Activated CD4-positive, alpha-beta memory T cell treated with anti-CD3 and anti-CD28 coated beads for 36 hours (primary cell): ENCODE results near the gene SCRG1. TPM values are rescaled to one million over a fixed set of nuclear protein-coding genes. Genes with fewer than 3 reads are reported as not detected.

ENCODE experiments used
- CTCF ChIA-PET: fragments of 350-600 bp; sonication (Branson Sonifier 250); formaldehyde crosslinking; loops from one replicate; lab custom pipeline; 2021; ENCODE audit warnings: antibody characterized with exemption, inconsistent platforms; lab: Charles Lee
- POLR2A ChIA-PET: fragments of 350-600 bp; sonication (Branson Sonifier 250); formaldehyde crosslinking; loops from one replicate; lab custom pipeline; 2021; ENCODE audit warnings: antibody characterized with exemption; lab: Charles Lee
- DNase-seq: peaks from one replicate; pipeline ENCODE4 v3.0.0-alpha.2; 2020
- H3K27ac Mint-ChIP-seq: one replicate; pipeline ENCODE4 v1.8.0; 2021; ENCODE audit warnings: mixed read lengths
- H3K27me3 Mint-ChIP-seq: one replicate; pipeline ENCODE4 v1.8.0; 2021; ENCODE audit warnings: mixed read lengths
- H3K36me3 Mint-ChIP-seq: one replicate; pipeline ENCODE4 v1.8.0; 2021; ENCODE audit warnings: mixed read lengths
- H3K4me1 Mint-ChIP-seq: one replicate; pipeline ENCODE4 v1.8.0; 2021; ENCODE audit warnings: low read depth, mixed read lengths
- H3K4me3 Mint-ChIP-seq: one replicate; pipeline ENCODE4 v1.8.0; 2021; ENCODE audit warnings: mild to moderate bottlenecking, mixed read lengths
- H3K9me3 Mint-ChIP-seq: one replicate; pipeline ENCODE4 v1.8.0; 2021; ENCODE audit warnings: mixed read lengths
- intact Hi-C: fragments of 100-400 bp; cut with micrococcal nuclease; formaldehyde crosslinking; loops from one replicate; pipeline ENCODE4 v1.15.1; 2023
- total RNA-seq, 2 experiments: library from RNA; stranded (reverse); gene quantifications; one replicate each; pipeline ENCODE4 v1.2.3, GENCODE V29; 2021

The SCRG1 gene
- total RNA-seq, 2 experiments from 2014 or later, result not detected

GRCh38 chr4:173410079-173410478 lies 11.2 kb upstream of the SCRG1 start:
- Mint-ChIP-seq H3K9me3 (no peaks in the 10 kb centered on the region), H3K27me3 (no peaks in the 10 kb centered on the region), H3K4me1 (peaks cover 11% of the 10 kb centered on the region), H3K27ac (no peak overlapping the region), H3K36me3 (peaks cover 6% of the 10 kb centered on the region), H3K4me3 (no peak overlapping the region)
- intact Hi-C loops, result loop anchor here (10.0 kb wide), 1 partner anchor 125 kb away; no protein-coding TSS in a partner anchor
- CTCF ChIA-PET, result interaction anchor here (13.8 kb wide), 1 partner anchor 91 kb away, joined by 150 read pairs; no protein-coding TSS in a partner anchor
- DNase-seq, result no peak
- POLR2A ChIA-PET, result no interaction called here

- Mint-ChIP-seq H3K27me3 (no peaks in the 10 kb centered on the region), H3K4me3 (no peak overlapping the region), H3K27ac (no peak overlapping the region), H3K4me1 (peaks cover 11% of the 10 kb centered on the region), H3K36me3 (peaks cover 7% of the 10 kb centered on the region), H3K9me3 (no peaks in the 10 kb centered on the region)
- intact Hi-C loops, result loop anchor here (2.0 kb wide), 1 partner anchor 71 kb away; the partner anchor contains the start of gene HMGB2
- CTCF ChIA-PET, result interaction anchor here (0.8 to 2.0 kb wide), 2 partner anchors 12 to 87 kb away, joined by 3 to 5 read pairs; no protein-coding TSS in a partner anchor
- POLR2A ChIA-PET, result interaction anchor here (1.4 kb wide), 1 partner anchor 72 kb away, joined by 5 read pairs; the partner anchor contains the start of gene HMGB2
- DNase-seq, result no peak
Observed at GRCh38 chr4:173405840-173406606, 7.1 kb upstream of the SCRG1 start.

GRCh38 chr4:173404296-173404865 lies 5.5 kb upstream of the SCRG1 start:
- Mint-ChIP-seq H3K36me3 (peaks cover 7% of the 10 kb centered on the region), H3K27ac (no peak overlapping the region), H3K4me1 (peaks cover 11% of the 10 kb centered on the region), H3K27me3 (no peaks in the 10 kb centered on the region), H3K4me3 (no peak overlapping the region), H3K9me3 (no peaks in the 10 kb centered on the region)
- CTCF ChIA-PET, result interaction anchor here (2.0 kb wide), 1 partner anchor 85 kb away, joined by 5 read pairs; no protein-coding TSS in a partner anchor
- POLR2A ChIA-PET, result no interaction called here
- intact Hi-C loops, result no loop called here
- DNase-seq, result no peak

GRCh38 chr4:173403051-173403450 lies 4.1 kb upstream of the SCRG1 start:
- Mint-ChIP-seq H3K27ac (no peak overlapping the region), H3K4me3 (no peak overlapping the region), H3K27me3 (no peaks in the 10 kb centered on the region), H3K9me3 (no peaks in the 10 kb centered on the region), H3K36me3 (peaks cover 7% of the 10 kb centered on the region), H3K4me1 (peaks cover 11% of the 10 kb centered on the region)
- intact Hi-C loops, result no loop called here
- no peak for DNase-seq
- POLR2A ChIA-PET, result no interaction called here
- CTCF ChIA-PET, result no interaction called here

- POLR2A ChIA-PET, result no interaction called here
- Mint-ChIP-seq H3K27ac (no peak overlapping the region), H3K9me3 (no peaks in the 10 kb centered on the region), H3K4me1 (peaks cover 6% of the 10 kb centered on the region), H3K27me3 (no peaks in the 10 kb centered on the region), H3K36me3 (peaks cover 7% of the 10 kb centered on the region), H3K4me3 (no peak overlapping the region)
- CTCF ChIA-PET, result interaction anchor here (1.1 kb wide), 1 partner anchor 15 kb away, joined by 3 read pairs; no protein-coding TSS in a partner anchor
- intact Hi-C loops, result no loop called here
- no peak for DNase-seq
Observed at GRCh38 chr4:173401063-173401462, 2.1 kb upstream of the SCRG1 start.

GRCh38 chr4:173398220-173398619 lies 696 bp downstream of the SCRG1 start:
- H3K9me3 Mint-ChIP-seq, result no peaks in the 10 kb centered on the region
- no peaks in the 10 kb centered on the region for H3K4me1 Mint-ChIP-seq
- no peak overlapping the region for H3K27ac Mint-ChIP-seq
- no peak overlapping the region for H3K4me3 Mint-ChIP-seq
- H3K36me3 Mint-ChIP-seq, result peaks cover 4% of the 10 kb centered on the region
- ChIA-PET CTCF (interaction anchor here (1.3 to 1.6 kb wide), 2 partner anchors 15 to 96 kb away, joined by 3 read pairs; no protein-coding TSS in a partner anchor), POLR2A (no interaction called here)
- H3K27me3 Mint-ChIP-seq, result no peaks in the 10 kb centered on the region
- DNase-seq, result no peak
- intact Hi-C loops, result no loop called here

- no peak overlapping the region for H3K4me3 Mint-ChIP-seq
- no peak for DNase-seq
- no peaks in the 10 kb centered on the region for H3K9me3 Mint-ChIP-seq
- CTCF ChIA-PET, result interaction anchor here (0.6 to 1.6 kb wide), 3 partner anchors 15 to 96 kb away, joined by 3 read pairs; no protein-coding TSS in a partner anchor
- intact Hi-C loops, result no loop called here
- H3K4me1 Mint-ChIP-seq, result no peaks in the 10 kb centered on the region
- peaks cover 4% of the 10 kb centered on the region for H3K36me3 Mint-ChIP-seq
- H3K27me3 Mint-ChIP-seq, result no peaks in the 10 kb centered on the region
- no peak overlapping the region for H3K27ac Mint-ChIP-seq
- POLR2A ChIA-PET, result no interaction called here
Observed at GRCh38 chr4:173397604-173398003, 1.3 kb downstream of the SCRG1 start.

- POLR2A ChIA-PET, result no interaction called here
- no peaks in the 10 kb centered on the region for H3K9me3 Mint-ChIP-seq
Observed at GRCh38 chr4:173391701-173392100, 7.2 kb downstream of the SCRG1 start.

GRCh38 chr4:173386751-173387150 lies 12.2 kb downstream of the SCRG1 start:
- peaks cover 3% of the 10 kb centered on the region for H3K27me3 Mint-ChIP-seq
- H3K4me1 Mint-ChIP-seq, result no peaks in the 10 kb centered on the region
- intact Hi-C loops, result no loop called here
- ChIA-PET CTCF (no interaction called here), POLR2A (no interaction called here)
- H3K36me3 Mint-ChIP-seq, result peaks cover 2% of the 10 kb centered on the region
- no peak overlapping the region for H3K27ac Mint-ChIP-seq
- no peak for DNase-seq
- no peaks in the 10 kb centered on the region for H3K9me3 Mint-ChIP-seq
- no peak overlapping the region for H3K4me3 Mint-ChIP-seq

More at GRCh38 chr4:173391701-173392100, 7.2 kb downstream of the SCRG1 start:
- Mint-ChIP-seq H3K4me3 (no peak overlapping the region), H3K27ac (no peak overlapping the region), H3K27me3 (peaks cover 2% of the 10 kb centered on the region), H3K4me1 (no peaks in the 10 kb centered on the region), H3K36me3 (peaks cover 4% of the 10 kb centered on the region)
- DNase-seq, result no peak
- CTCF ChIA-PET, result no interaction called here
- intact Hi-C loops, result no loop called here

GRCh38 chr4:173382349-173382748 lies 16.6 kb downstream of the SCRG1 start:
- no peak overlapping the region for H3K27ac Mint-ChIP-seq
- H3K27me3 Mint-ChIP-seq, result peaks cover 1% of the 10 kb centered on the region
- H3K4me3 Mint-ChIP-seq, result no peak overlapping the region
- no peaks in the 10 kb centered on the region for H3K9me3 Mint-ChIP-seq
- no peaks in the 10 kb centered on the region for H3K4me1 Mint-ChIP-seq
- no peak for DNase-seq
- CTCF ChIA-PET, result interaction anchor here (0.8 to 1.5 kb wide), 3 partner anchors 11 to 63 kb away, joined by 3 to 4 read pairs (median 3); no protein-coding TSS in a partner anchor
- POLR2A ChIA-PET, result no interaction called here
- H3K36me3 Mint-ChIP-seq, result peaks cover 2% of the 10 kb centered on the region
- intact Hi-C loops, result no loop called here

GRCh38 chr4:173381610-173382009 lies 17.3 kb downstream of the SCRG1 start:
- CTCF ChIA-PET, result interaction anchor here (1.5 kb wide), 1 partner anchor 62 kb away, joined by 3 read pairs; no protein-coding TSS in a partner anchor
- intact Hi-C loops, result no loop called here
- peaks cover 1% of the 10 kb centered on the region for H3K27me3 Mint-ChIP-seq
- no peaks in the 10 kb centered on the region for H3K9me3 Mint-ChIP-seq
- no peak for DNase-seq
- H3K4me3 Mint-ChIP-seq, result no peak overlapping the region
- no peaks in the 10 kb centered on the region for H3K4me1 Mint-ChIP-seq
- peaks cover 2% of the 10 kb centered on the region for H3K36me3 Mint-ChIP-seq
- no peak overlapping the region for H3K27ac Mint-ChIP-seq
- POLR2A ChIA-PET, result no interaction called here

- CTCF ChIA-PET, result no interaction called here
- no peaks in the 10 kb centered on the region for H3K9me3 Mint-ChIP-seq
- peaks cover 1% of the 10 kb centered on the region for H3K27me3 Mint-ChIP-seq
Observed at GRCh38 chr4:173380987-173381386, 17.9 kb downstream of the SCRG1 start.

More at GRCh38 chr4:173380987-173381386, 17.9 kb downstream of the SCRG1 start:
- no peak overlapping the region for H3K4me3 Mint-ChIP-seq
- DNase-seq, result no peak
- POLR2A ChIA-PET, result no interaction called here
- no peaks in the 10 kb centered on the region for H3K4me1 Mint-ChIP-seq
- intact Hi-C loops, result no loop called here
- H3K27ac Mint-ChIP-seq, result no peak overlapping the region
- H3K36me3 Mint-ChIP-seq, result peaks cover 3% of the 10 kb centered on the region
